Limb (tissue), 2 donors: Measurements from ENCODE around the gene RGS19.
A peak's percentile ranks its signal among the peaks of the same experiment; 100 is the strongest.

Source experiments
- DNase-seq, 2 donors: peaks; one replicate each; pipeline ENCODE4 v3.0.0-alpha.2; 2016; ENCODE audit errors: extremely low spot score in 2 of 2

RGS19 gene

DNA sequence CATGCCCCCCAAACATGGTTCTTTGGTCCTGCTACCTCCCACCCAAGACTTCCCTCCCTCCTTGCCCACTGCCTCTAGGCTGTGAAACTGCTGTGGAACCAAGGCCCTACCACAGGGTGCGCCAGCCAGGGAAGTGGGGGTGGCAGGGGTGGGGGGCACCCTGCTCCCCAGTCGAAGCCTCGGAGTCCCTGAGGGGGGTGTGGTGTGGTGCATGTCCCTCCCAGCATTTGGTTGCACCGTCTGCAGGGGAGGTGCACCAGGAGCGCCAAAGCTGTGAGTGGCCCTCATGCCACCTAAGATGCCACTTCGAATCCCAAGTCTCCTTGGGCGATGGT is 1.8 kb downstream of the RGS19 start:
- DNase-seq, result no peak

DNA sequence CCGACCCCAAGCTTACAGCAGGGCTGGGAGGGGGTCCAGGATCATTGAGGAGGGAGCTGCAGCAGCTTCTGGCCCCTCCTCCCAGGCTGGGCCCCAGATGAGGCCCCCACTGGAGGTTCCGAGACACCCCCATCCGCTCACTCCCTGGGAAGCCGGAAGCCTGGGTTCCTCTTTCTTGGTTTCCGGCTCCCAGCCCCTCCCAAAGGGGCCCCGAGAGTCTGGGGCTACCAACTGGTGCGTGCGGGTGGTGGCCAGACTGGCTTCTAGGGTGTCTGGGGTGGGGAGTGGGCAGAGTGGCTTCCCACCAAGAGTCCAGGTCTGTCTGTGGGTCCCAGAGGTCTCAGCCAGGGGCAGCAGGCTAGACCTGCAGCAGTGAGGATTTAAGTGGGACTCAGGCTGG is 2.2 kb downstream of the RGS19 start:
- no peak for DNase-seq

DNA sequence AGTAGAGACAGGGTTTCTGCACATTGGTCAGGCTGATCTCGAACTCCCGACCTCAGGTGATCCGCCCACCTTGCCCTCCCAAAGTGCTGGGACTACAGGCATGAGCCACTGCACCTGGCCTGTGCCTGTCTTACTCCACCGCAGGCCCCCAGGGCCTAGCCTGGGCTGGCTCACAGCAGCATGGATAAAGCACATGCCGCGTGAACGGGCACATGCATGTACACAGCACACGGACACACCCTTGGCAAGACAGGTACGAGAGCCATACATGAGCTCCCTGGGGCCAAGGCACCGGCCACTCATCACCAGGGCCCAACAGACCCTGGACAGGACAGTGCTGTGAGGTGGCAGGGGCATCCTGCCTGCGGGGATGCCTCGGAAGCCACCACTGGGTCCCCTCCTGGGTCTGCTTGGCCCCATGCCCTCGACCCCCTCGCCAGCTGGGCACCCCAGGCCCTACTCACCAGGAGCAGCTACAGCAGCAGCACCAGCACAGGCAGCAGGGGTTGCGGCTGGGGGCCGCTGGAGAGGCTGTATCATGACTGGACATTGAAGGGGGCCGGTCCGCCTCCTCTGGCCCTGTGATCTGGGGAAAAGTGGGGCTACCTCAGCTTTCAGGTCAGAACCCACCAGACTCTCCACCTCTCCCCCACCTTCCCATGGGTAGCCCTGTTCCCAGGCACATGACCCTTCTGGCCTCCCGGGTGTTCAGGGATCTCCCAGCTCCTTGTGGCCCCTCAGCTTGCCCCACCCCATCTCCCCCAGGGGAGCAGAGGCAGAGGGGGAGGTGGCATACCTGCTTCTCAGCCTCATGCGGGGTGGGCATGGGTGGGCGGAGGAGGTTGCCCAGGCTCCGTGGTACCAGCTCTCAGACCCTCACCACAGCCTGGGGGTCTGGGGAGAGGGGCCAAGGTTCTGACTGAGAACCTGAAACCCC is 3.0 kb downstream of the RGS19 start:
- no peak for DNase-seq

DNA sequence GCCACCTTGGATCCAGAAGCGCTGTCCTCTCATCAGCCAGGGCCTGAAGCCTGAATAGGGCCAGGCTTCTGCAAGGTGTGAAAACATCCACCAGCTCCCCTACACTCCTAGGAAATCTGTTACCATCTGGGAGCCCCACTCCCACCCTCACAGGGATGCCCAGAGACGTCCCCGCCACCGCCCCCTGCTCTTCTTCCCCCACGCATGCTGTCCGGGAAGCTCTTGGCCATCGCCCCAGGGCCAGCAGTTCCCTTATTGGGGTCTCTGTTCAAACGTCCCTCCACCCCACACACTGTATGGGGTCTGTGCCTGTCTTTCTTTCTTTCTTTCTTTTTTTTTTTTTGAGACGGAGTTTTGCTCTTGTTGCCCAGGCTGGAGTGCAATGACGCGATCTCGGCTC is 3.8 kb downstream of the RGS19 start:
- DNase-seq, result no peak

DNA sequence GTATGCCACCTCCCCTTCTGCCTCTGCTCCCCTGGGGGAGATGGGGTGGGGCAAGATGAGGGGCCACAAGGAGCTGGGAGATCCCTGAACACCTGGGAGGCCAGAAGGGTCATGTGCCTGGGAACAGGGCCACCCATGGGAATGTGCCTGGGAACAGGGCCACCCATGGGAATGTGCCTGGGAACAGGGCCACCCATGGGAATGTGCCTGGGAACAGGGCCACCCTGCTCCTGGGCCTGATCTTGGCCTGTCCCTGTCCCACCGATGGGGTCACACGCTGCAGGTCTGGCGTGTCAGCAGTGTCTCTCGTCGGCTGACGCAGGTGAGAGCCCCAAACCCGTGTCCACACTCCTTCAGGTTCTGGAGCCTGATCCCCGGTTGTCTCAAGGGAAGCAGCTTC is 4.4 kb downstream of the RGS19 start:
- no peak for DNase-seq

DNA sequence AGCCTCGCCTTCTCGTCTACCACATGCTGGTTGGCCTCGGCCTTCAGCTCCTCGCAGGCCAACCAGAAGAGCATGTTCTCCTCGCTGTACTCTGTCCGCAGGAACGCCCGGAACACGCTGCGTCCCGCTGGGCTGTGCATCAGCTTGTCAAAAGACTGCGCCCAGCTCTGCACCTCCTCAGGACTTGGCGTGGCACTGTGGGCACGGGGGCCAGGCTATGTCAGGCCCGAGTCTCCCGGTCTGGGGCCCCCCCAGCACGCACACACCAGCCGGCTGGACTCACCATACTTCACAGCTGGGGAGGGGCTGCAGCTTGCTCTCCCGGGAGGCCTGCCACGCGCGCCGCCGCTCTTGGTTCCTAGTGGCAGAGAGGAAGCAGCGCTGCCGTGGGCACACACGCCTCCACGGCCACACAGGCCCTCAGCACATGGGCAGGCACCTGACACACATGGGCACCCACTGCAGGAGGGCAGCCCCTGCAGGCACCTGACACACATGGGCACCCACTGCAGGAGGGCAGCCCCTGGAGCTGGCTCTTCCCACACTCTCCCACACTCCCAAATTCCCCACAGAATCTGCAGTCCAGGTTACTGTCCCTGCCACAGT is 5.0 kb downstream of the RGS19 start:
- DNase-seq, result no peak

DNA sequence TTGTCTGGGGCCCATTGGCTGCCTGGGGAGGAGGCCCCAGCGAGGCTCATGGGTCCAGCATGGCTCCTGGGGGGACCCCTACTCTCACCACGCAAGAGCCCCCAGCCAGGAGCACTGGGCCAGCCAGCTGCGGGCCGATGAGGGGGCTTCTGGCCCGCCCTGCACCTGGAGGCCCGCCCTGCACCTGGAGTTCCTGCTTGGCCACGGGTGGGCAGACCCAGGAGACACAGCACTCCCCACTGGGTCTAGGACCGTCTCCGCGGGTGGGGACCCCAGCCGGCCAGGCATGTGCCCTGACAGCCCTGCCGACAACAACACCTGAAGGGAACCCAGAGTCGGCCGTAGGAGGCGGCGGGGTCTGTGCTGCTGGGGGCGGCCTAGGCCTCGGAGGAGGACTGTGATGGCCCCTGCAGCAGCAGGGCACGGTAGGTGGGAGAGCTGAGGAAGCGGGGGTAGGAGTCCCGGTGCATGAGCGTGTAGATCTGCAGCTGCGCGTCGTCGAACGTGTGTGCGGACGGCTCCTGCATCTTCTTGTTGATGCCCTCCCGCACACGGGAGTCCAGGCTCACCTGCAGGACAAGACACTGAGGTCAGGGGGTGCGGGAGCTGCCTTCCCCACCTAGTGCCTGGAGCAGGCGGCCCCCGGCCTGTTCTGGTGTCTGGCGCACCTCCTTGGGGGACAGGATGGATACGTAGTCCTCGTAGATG is 5.7 kb downstream of the RGS19 start:
- DNase-seq, result no peak

DNA sequence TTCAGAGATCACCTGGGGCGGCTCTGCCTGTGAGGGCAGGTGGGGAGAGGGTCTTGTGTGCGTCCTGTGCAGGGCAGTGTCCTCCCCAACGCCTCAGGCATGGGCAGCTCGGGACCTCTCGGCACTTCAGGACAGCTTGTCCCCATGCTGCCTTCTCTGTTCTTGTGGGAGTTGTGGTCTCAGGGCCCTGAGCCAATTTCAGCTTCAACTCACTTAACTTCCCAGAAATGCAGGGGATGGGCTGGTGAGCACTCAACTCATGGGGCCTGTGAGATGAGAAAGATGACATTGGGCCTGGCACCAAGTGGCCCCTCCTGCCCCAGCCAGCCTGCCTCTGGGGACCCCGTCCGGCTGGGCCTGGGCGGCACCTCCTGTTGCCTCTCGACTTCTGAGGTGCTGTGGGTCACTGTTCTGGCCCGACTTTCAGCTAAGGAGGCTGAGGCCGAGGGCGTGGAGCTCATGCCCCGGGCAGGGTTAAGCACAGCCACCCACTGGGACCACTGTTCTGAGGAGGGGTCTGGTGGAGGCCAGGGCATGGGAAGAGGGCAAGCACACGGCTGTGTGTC is 6.7 kb downstream of the RGS19 start:
- no peak for DNase-seq

DNA sequence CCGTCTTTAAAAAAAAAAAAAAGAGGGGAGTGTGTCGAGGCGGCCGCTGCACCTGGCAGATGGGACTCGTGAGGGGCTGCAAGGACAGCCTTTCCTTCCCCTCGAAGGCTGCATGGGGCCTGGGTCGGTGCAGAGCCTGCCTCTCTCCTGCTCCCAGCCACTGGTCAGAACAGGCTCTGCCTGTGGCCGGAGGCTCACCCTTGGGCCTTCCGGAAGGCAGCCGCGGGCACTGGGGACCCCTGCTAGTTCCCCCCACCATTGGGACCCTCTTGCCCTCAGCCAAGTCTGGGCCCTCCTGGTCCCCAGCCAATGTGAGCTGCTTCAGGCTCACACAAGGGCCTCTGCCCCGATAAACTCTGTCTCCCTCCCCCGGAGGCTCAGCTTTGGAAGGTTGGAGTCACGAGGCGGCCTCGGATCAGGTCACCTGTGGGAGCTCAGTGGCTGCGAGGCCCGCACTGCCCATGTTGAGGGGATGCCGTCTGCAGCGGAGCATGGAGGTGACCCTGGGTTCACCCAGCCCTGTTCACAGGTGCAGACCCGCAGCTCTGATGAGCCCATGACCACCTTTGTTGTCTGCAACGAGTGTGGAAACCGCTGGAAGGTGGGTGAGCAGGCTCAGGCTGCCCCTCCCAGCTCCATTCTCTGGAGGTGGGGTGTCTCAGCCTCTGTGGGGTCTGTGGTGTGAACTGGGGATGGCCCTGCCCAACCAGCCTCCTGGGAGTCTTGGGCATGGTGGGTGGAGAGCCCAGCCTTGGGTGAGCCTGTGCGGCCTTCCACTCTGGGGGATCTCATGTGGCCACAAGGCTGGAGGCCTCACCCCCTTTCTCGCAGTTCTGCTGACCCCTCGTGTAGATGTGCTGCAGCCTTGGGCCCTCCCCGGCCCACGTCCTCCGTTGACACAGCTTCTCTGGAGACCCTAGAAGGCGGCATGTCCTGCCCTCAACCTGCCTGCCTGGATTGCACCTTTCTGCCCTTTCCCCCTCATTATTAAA is 7.7 kb downstream of the RGS19 start:
- no peak for DNase-seq

DNA sequence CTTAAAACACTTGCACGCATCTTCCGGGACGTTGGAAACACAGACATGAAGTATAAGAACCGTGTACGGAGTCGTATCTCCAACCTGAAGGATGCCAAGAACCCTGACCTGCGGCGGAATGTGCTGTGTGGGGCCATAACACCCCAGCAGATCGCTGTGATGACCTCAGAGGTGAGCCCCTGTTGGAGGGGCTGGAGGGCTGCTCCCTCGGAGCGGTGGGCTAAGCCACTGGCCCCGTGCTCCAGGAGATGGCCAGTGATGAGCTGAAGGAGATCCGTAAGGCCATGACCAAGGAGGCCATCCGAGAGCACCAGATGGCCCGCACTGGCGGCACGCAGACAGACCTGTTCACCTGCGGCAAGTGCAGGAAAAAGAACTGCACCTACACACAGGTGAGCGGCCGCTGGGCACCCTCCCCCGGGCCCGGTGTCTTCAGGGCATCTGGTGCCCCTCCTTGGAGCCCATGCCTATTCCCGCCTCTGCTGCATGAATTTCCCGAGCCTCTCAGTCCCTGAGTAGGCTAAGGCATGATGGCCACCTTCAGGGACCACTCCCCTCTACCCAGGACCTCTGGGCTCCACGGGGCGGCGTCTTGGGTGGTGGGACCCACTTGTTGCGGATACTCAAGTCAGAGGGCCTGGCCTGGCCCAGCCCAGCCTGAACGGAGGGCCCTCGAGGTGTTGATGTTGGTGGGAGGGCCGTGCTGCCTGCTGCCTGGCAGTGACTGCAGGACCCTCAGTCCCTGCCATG is 8.9 kb downstream of the RGS19 start:
- DNase-seq, result no peak

DNA sequence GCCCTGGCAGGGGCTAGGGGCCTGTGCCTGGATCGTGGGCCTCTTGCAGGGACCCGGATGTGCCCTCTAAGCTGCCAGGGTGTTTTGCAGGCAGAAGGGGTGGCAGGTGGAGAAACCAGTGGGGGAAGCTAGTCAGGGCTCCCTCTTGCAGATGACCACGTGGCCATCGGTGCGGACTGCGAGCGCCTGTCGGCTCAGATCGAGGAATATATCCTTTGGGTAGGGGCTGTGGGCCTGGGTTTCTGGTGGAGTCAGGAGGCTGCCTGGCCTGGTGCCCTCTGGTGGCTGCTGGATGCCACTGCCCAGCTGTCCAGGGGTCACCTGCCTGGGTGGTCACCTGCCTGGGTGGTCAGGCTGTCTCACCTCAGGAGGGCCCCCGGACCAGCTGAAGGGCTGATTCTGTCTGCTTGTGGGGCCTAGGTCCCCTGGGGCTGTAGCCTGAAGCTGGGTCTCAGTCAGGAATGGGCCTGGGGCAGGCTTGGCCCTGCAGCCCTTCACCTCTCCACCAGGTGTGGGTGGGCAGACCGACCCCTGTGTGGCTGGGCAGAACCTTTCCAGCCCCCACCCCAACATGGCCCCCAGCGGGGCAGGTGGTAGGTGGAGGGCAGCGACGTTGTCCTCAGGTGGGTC is 9.6 kb downstream of the RGS19 start:
- peak in 1 of 2 donors; percentile 71 for DNase-seq

DNA sequence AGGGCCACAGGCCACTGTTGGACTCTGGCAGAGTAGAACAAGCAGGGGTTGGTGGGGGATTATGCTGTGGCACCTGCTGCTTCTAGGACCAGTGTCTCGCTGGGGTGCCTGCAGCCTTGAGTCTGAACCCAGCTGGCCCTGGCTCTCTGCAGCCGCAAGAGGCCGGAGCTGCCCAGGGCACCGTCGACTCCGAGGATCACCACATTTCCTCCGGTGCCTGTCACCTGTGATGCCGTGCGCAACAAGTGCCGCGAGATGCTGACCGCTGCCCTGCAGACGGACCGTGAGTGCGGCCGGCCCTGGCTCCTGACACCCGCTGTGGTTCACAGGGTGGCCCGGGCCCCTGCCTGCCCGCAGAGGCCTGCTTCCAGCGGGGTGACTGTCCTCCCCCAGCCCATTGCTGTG is 10.1 kb downstream of the RGS19 start:
- no peak for DNase-seq

DNA sequence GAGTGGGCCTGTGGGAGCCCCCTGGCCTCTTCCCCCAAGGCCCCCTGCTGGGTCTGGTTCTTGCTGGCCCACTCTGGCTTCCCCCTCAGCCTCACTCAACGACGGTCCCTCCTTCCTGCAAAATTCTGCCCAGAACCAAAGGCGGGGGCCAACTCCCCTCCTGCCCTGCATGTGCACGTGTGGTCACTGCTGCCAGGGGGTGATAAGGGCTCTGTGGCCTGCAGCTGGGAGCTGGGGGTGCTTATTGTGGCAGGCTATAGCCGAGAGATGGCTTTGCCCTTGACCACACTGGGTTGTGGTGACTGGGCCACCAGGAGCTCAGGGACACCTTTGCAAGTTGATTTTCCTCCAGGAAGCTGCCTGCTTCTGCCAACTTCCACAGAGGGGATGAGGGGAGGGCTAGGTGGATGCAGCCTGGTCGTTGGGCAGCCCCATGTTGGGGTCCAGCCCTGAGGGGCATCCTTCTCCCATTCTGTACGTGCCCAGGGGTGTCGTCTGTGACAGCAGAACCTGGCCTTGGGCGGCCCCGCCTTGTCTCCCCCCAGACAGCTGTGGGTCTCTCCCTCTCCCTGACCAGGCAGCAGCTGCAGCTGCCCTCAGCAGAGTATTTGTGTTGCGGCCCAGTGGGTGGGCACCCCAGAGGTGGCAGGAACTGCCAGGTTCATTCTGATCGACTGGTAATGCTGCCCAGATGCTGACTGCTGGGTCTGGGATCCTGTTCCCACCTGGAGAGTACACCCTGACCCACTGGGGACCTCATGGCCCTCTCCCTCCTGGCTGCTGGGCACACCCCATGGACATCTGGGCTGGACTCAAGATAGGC is 10.7 kb downstream of the RGS19 start:
- DNase-seq, result no peak

DNA sequence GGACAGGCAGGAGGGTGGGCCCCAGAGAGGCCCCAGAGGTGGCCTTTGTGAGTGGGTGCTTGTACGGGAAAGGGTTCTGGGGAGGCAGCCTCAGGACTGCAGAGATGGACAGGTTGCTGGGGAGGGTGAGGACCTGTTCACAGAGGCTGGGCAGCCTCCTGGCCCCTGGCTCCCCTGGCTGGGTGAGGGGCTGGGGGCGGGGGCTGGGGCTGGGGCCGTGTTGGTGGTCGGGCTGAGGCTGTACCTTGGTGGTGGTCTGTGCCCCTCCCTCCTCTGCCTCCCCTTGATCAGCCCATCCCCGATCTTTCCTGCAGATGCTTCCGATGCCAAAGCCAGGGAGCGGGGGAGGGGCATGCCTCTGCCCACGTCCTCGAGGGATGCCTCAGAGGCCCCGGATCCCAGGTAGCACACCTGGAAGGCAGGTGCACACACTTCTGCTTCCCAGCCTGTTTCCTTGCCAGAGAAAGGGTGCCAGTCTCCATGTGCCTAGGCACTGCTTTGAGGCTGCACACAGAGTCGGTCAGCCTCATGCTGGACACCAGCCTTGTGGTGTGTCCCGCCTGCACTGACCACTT is 11.5 kb downstream of the RGS19 start:
- no peak for DNase-seq

DNA sequence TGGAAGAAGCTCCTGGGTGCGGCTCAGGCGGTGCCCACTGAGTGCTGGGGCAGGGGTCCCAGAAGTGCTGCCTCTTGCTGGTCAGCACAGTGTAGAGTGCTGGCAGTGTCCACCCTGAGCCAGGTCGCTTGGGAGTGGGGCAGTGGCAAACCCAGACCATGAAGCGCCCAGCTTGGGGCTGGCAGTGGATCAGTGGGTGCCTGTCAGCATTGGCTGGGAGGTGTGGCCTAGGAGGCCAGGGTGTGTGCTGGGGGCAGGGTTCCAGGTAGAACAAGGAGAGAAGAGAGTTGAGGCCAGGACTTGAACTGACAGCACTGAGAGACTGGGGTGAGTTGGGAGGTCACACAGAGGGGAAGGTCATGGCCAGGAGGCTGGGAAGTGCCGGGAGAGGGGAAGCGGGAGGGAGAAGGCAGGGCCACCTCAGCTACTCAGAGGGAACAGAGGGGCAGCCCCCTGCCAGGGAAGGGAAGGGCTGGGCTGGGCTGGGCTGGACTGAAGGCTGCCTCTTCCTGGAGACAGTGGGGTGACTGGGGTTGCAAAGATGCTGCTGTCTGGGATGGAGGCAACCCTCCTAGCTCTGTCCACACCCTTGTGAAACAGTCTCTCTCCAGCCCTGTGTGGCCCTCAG is 12.2 kb downstream of the RGS19 start:
- DNase-seq, result no peak

DNA sequence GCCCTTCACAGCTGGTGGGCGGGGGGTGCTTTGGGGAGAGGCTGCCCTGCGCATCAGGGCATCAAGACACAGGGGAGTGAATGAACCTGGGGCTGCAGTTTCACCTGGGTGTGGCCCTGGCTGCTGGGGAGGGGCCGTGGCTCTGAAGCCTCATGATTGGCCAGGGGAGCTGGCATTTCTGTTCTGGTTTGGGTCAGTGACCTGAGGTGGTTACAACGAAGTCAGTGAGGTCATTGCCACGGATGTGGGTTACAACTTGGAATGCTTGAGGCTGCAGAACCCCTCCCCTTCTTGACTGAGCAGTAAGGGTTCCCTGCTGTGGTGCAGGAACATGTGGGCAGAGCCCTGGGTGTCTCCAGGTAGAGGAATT is 13.4 kb downstream of the RGS19 start:
- no peak for DNase-seq

DNA sequence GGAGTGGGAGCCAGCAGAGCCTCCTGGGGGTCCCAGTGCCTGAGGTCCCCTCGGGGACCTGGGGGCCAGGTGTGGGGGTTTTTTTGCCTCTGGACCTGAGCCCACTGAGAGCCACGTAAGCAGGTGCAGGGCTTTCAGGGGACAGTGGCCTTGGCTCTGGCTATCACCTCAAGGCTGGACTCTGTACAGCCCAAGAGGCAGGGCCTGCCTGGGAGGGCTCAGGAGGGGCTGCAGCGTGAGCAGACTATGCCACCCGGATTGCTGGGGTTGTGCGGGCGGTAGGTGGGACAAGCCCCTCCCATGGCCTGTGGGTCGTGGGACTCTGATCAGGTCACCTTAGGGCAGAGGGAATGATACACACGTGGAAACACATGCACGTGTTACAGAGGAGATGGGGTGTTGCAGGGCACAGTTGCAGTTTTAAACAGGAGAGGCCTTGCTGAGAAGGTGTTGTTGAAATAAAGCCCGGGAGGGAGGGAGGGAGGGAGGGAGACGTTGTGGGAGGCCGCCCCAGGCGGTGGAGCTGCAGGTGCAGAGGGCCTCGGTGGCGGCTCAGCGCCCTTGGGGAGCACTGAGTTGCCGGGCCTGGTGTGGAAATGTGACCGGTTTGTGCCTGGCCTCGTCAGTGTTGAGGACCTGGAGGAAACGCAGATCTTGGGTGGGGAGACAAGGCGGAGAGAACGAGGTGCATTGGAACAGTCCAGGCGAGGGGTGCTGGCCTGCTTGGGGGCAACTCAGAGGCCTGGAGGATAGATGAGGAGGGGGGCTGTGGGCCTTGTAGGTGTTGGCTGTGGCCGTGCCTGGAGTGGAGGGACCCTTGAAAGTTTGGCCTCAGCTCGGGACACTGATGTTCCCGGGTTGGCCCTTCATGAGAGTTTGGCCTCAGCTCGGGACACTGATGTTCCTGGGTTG is 14.0 kb downstream of the RGS19 start:
- DNase-seq, result no peak
